HG03175 (cell line): ENCODE results near the gene E2F2.

Source experiments
- ATAC-seq: cut with Tn5 transposase; IDR thresholded peaks from one replicate; pipeline ENCODE4 v1.9.1; 2021; ENCODE audit warnings: mild to moderate bottlenecking, moderate library complexity; ENCODE audit not compliant: unreplicated experiment

The E2F2 gene

GRCh38 chr1:23489842-23490241 lies 41.2 kb downstream of the E2F2 start:
- ATAC-seq, result no peak

GRCh38 chr1:23485002-23485332 lies 46.1 kb downstream of the E2F2 start:
- ATAC-seq, result no peak

GRCh38 chr1:23484253-23485001 lies 46.6 kb downstream of the E2F2 start:
- peak; percentile 49 for ATAC-seq

DNA sequence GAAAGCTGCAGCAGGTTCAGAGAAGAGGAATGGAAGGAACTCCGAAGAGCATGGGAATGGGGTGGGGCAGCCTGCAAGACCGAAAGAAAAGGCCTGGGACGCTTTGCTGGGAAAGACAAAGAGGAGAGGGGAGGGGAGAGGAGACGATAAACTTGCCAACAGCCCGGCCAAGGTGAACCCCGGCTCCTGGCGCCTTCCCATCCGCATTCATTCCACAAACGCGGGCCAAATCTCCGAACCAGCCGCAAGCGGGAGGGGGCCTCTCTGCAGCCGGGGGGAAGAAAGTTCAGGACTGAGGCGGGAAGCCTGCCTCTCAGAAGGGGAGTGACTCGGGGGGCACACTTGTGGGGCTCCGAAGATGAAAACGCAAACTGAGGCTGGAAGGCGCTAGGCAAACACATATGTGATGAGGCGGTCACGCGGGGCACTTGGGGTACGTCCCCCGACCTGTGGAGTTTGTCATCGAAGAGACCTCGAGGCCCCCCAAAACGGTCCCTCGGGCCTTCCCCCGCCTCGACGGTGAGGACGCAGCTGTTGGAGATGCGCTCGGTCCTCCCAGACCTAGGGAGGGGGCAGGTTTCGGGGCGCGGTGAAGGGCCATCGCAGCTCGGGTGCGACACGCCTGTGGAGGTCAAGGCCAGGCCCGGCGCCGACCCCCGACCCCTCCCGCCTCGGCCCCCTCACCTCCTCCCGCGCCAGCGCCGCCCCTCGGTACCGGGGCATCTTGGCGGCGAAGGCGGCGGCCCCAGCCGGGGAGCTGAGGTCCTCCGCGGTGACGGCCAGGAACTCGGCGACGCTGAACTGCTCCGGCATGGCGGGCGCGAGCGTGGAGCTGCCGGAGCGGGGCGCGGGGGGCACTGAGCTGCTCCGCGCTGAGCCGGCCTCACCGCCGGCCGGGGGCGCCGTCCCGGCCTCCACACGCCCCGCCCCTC lies 47.4 kb downstream of the E2F2 start, which contains the start of gene ASAP3:
Gene ASAP3 (minus strand): TSS at position 859 of the 932 bp plus-strand sequence. CDS start 46 bp downstream, at position 813.
- ATAC-seq, result peak; percentile 42

DNA sequence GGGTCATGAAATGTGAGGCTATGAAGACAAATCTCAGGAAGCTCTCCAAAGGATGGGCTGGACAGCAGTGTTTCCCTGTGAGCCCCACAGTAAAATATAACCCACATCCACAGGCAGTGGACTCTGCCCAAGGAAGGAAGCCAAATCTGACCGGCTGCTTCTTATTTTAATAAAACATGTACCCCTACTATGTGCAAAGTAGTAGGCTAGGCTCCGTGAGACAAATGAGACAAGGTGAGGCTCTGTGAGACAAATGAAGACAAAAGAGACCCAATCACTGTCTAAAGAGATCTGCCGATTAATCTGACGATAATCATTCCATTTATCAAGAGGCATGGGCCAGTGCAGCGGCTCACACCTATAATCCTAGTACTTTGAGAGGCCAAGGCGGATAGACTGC lies 49.1 kb downstream of the E2F2 start:
- no peak for ATAC-seq

GRCh38 chr1:23481026-23481597 lies 49.9 kb downstream of the E2F2 start:
- ATAC-seq, result no peak

- ATAC-seq, result no peak
Observed at GRCh38 chr1:23480187-23481025, 50.6 kb downstream of the E2F2 start.

DNA sequence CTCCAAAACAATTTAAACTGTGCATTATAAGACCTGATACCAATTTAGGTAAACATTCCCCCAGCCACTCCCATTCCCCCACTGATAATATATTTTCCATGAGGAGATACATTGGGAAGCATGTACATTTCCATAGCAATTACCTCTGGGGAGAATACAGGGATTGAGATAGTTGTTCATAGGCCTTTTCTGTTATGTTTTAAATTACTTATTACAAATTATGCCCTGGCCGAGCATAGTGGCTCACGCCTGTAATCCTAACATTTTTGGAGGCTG lies 51.4 kb downstream of the E2F2 start:
- ATAC-seq, result no peak

- ATAC-seq, result no peak
Observed at GRCh38 chr1:23478896-23479665, 52.0 kb downstream of the E2F2 start.

- ATAC-seq, result no peak
Observed at GRCh38 chr1:23477359-23478144, 53.5 kb downstream of the E2F2 start.

GRCh38 chr1:23475641-23476040 lies 55.4 kb downstream of the E2F2 start:
- no peak for ATAC-seq

GRCh38 chr1:23475134-23475628 lies 55.9 kb downstream of the E2F2 start:
- no peak for ATAC-seq

GRCh38 chr1:23473037-23473800 lies 57.8 kb downstream of the E2F2 start:
- no peak for ATAC-seq

GRCh38 chr1:23472351-23473036 lies 58.5 kb downstream of the E2F2 start:
- ATAC-seq, result no peak

- ATAC-seq, result no peak
Observed at GRCh38 chr1:23471473-23472075, 59.5 kb downstream of the E2F2 start.

DNA sequence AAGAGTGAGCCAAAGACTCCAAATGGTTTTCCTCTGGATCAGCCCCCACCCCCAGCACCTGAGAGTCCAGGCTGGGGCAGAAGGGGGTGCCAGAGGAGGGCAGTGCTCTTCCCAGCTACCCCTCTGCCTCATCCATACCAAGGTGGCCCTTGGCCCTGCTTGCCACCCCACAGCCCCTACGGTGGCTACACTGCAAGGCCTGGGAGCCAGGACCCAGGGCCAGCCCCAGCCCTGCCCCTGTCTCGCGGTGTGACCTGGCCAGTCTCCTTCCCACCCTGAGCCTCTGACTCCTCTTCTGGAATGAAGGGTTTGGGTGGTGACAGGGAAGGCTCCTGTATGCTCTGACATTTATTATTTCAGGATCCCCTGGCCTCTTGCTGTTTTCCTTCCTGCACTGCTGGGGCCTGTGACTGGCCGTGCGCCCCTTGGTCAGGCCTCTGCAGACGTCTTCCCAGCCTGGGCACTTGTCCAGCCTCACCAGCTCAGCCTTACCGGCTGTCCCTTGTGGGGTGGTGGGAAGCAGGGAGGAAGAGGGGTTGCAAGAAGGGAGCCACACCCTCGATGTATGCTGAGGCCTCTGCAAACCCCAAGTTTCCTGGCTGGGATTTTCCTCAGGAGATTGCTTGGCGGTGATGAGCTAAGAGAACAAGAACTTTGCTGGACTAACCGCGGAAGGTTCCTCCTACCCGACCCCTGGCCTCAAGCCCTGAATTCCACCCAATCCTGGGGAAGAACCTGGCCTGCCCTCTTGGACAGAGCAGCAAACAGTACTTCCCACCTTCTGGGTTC lies 60.6 kb downstream of the E2F2 start:
- no peak for ATAC-seq
